SK-N-MC (cell line): ENCODE measurements around the gene GGA2.

Experiments used
- DNase-seq: peaks from one replicate; pipeline ENCODE4 v3.0.0-alpha.2; 2011; ENCODE audit warnings: low read depth, low spot score
- H3K27ac ChIP-seq: fragments of 200-600 bp; sonication (generic); 2 replicates; pipeline ENCODE4 v1.5.1; 2016; ENCODE audit warnings: mixed run types
- H3K36me3 ChIP-seq: fragments of 200-600 bp; sonication (generic); 2 replicates; pipeline ENCODE4 v1.6.1; 2017; ENCODE audit warnings: antibody characterized with exemption, low read length, mixed read lengths; ENCODE audit not compliant: insufficient read depth
- H3K4me3 ChIP-seq: fragments of 200-600 bp; sonication (generic); 2 replicates; pipeline ENCODE4 v1.5.1; 2016
- H3K9ac ChIP-seq: fragments of 200-600 bp; sonication (generic); 2 replicates; pipeline ENCODE4 v1.8.0; 2017; ENCODE audit warnings: mixed run types, mixed read lengths; ENCODE audit not compliant: insufficient read length
- H3K9me3 ChIP-seq: fragments of 200-600 bp; sonication (generic); 2 replicates; pipeline ENCODE4 v1.6.1; 2017; ENCODE audit warnings: low read depth, mild to moderate bottlenecking, antibody characterized with exemption, low read length, moderate library complexity, mixed read lengths
- EZH2 ChIP-seq: fragments of 200-600 bp; sonication (generic); IDR thresholded peaks from one replicate; pipeline ENCODE4 v1.6.1; 2017; ENCODE audit warnings: antibody characterized with exemption
- FOXP2 ChIP-seq: optimal IDR thresholded peaks from 2 replicates; pipeline ENCODE3; 2011; ENCODE audit warnings: mild to moderate bottlenecking, moderate library complexity; ENCODE audit not compliant: insufficient read depth; ENCODE audit errors: extremely low read length, control extremely low read depth
- POLR2AphosphoS5 ChIP-seq: IDR thresholded peaks from 2 replicates; pipeline ENCODE4 v1.6.1; 2012; ENCODE audit warnings: mild to moderate bottlenecking, low read depth, low read length, borderline replicate concordance

The GGA2 gene

GRCh38 chr16:23500862-23501225, 9.4 kb downstream of the GGA2 start:
- Histone ChIP-seq H3K9me3 (no peaks in the 10 kb centered on the region), H3K9ac (no peak overlapping the region), H3K36me3 (peaks cover 25% of the 10 kb centered on the region; the same call in 1 of the 2 replicates), H3K27ac (peak overlapping the region; percentile 26; the same call in 1 of the 2 replicates), H3K4me3 (no peak overlapping the region)
- DNase-seq: no peak
- TF ChIP-seq FOXP2: no peak
- no peak for TF ChIP-seq POLR2AphosphoS5
- TF ChIP-seq EZH2: no peak

DNA sequence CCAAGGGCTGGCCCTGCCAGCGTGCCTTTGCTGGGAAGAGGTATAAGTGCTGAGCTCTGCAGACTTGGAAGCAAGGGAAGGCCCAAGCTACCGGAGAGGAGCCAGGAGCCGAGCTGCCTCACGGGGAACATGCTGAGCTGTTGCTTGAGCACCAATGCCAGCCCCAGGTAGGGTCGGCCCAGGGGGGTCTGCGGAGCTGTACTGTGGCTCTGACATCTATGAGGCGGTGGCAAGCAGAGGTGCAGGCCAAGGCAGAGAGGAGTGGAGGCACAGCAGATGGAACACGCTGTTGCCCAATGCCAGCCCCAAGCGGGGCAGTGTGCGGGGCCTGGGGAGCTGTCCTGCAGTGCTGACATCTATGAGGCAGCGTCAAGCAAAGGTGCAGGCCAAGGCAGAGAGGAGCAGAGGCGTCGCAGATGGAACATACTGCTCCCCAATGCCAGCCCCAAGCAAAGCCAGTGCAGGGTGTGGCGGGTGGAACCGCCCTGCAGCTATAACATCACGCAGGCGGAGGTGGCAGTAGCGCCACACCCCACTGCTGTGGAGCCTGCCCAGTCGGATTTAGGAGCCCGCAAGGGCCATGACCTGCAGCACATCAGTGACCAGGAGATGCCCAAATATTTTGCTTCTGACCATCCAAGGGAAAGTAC, 10.0 kb downstream of the GGA2 start:
- H3K27ac ChIP-seq: no peak overlapping the region
- TF ChIP-seq EZH2 (no peak), POLR2AphosphoS5 (no peak), FOXP2 (no peak)
- no peak overlapping the region for H3K4me3 ChIP-seq
- no peak overlapping the region for H3K9ac ChIP-seq
- peaks cover 30% of the 10 kb centered on the region; the same call in 1 of the 2 replicates for H3K36me3 ChIP-seq
- no peaks in the 10 kb centered on the region for H3K9me3 ChIP-seq
- no peak for DNase-seq

GRCh38 chr16:23499801-23500200, 10.5 kb downstream of the GGA2 start:
- no peak for DNase-seq
- Histone ChIP-seq H3K36me3 (peaks cover 34% of the 10 kb centered on the region; the same call in 1 of the 2 replicates), H3K4me3 (no peak overlapping the region), H3K9ac (no peak overlapping the region), H3K27ac (no peak overlapping the region), H3K9me3 (no peaks in the 10 kb centered on the region)
- TF ChIP-seq POLR2AphosphoS5 (no peak), FOXP2 (no peak)

DNA sequence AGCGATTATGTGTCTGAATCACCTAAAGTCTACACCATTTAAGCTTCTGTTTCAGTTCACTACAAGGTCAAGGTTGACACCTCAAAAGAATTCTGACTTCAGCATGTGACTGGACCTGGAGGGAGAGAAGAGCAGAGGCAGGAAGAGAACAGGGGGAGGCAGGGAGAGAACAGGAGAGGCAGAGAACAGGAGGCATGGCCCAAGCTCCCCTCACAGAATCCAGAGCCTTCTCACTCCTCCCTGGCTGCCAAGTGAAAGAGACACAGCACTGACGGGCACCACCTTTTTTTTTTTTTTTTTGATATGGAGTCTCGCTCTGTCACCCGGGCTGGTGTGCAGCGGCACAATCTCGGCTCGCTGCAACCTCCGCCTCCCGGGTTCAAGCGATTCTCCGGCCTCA, 11.4 kb downstream of the GGA2 start:
- Histone ChIP-seq H3K4me3 (no peak overlapping the region), H3K36me3 (peaks cover 42% of the 10 kb centered on the region; the same call in 1 of the 2 replicates), H3K9ac (no peak overlapping the region), H3K9me3 (no peaks in the 10 kb centered on the region), H3K27ac (no peak overlapping the region)
- no peak for DNase-seq
- no peak for TF ChIP-seq POLR2AphosphoS5
- TF ChIP-seq EZH2: no peak

DNA sequence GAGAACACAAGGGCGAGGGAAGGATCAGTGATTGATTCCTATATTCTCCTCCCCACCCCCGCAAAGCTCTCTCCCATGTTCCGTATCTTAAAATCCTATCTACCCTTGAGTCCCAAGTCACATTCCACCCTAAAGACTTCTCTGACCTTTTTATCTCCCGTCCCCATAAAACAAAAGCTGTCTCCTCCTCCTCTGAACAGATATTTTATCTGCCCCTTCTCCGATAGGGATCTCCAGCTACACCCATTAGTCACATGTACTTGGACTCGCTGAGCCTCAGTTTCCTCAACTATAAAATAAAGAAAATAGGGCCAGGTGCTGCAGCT, 12.8 kb downstream of the GGA2 start:
- no peak for TF ChIP-seq EZH2
- TF ChIP-seq POLR2AphosphoS5: no peak
- no peak for TF ChIP-seq FOXP2

GRCh38 chr16:23496821-23497542, 13.3 kb downstream of the GGA2 start:
- TF ChIP-seq POLR2AphosphoS5 (no peak), EZH2 (no peak), FOXP2 (no peak)
- no peak for DNase-seq
- no peak overlapping the region for H3K9ac ChIP-seq
- H3K4me3 ChIP-seq: no peak overlapping the region
- peak overlapping the region; percentile 5; the same call in 1 of the 2 replicates for H3K27ac ChIP-seq
- H3K36me3 ChIP-seq: peaks cover 51% of the 10 kb centered on the region
- no peaks in the 10 kb centered on the region for H3K9me3 ChIP-seq

More for the DNA sequence above, 12.8 kb downstream of the GGA2 start:
- Histone ChIP-seq H3K27ac (peak overlapping the region; percentile 5; the same call in 1 of the 2 replicates), H3K36me3 (peaks cover 51% of the 10 kb centered on the region), H3K9me3 (no peaks in the 10 kb centered on the region), H3K9ac (no peak overlapping the region), H3K4me3 (no peak overlapping the region)
- no peak for DNase-seq

GRCh38 chr16:23495671-23496070, 14.6 kb downstream of the GGA2 start:
- H3K9ac ChIP-seq: no peak overlapping the region
- DNase-seq: no peak
- no peak overlapping the region for H3K4me3 ChIP-seq
- TF ChIP-seq POLR2AphosphoS5: no peak
- no peak for TF ChIP-seq EZH2
- TF ChIP-seq FOXP2: no peak
- H3K27ac ChIP-seq: no peak overlapping the region
- peaks cover 57% of the 10 kb centered on the region for H3K36me3 ChIP-seq
- H3K9me3 ChIP-seq: no peaks in the 10 kb centered on the region

- H3K27ac ChIP-seq: no peak overlapping the region
- TF ChIP-seq POLR2AphosphoS5 (no peak), FOXP2 (no peak), EZH2 (no peak)
Observed at GRCh38 chr16:23494188-23494587, 16.1 kb downstream of the GGA2 start.

More at GRCh38 chr16:23494188-23494587, 16.1 kb downstream of the GGA2 start:
- DNase-seq: no peak
- peaks cover 70% of the 10 kb centered on the region for H3K36me3 ChIP-seq
- H3K4me3 ChIP-seq: no peak overlapping the region
- no peaks in the 10 kb centered on the region for H3K9me3 ChIP-seq
- no peak overlapping the region for H3K9ac ChIP-seq
